ENCODE measurements around the gene GAS2. TPM values are rescaled to one million over a fixed set of nuclear protein-coding genes. Genes with fewer than 3 reads are reported as not detected.

Gene GAS2
- polyA plus RNA-seq, 6 donors from 2014 or later, result 3.2 to 5.3 (median 3.5) TPM; not detected in 1

DNA sequence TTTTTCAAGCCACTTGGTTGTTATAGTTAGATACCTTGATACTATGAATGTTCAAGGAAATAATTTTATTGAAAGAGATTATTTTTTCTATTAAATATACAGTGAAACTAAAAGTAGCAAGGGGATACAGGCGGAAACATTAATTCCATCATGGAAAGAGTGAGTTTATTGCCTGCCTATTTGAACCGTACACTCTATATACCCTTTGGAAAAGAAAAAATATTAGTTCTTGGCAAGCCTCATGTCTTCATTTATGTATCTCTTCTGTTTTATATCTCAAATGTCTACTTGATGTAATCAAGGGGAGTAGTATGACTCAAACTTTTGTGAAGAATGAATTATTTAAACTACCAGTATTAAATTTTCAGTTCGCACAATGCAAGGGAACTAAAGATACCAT lies 54.0 kb downstream of the GAS2 start:
- Mint-ChIP-seq H3K27me3 (peaks cover 0 to 4% (median 0%) of the 10 kb centered on the region in 3 donors), H3K4me3 (no peak overlapping the region), H3K4me1 (no peaks in the 10 kb centered on the region), H3K9me3 (peaks cover 0 to 12% (median 7%) of the 10 kb centered on the region in 7 donors), H3K27ac (no peak overlapping the region), H3K36me3 (no peaks in the 10 kb centered on the region)
- DNase-seq (no peak), ATAC-seq (ENCODE audit: low read depth in 2 of 2) (no peak)

GRCh38 chr11:22723274-22723673 lies 56.9 kb downstream of the GAS2 start:
- H3K9me3 Mint-ChIP-seq, result peaks cover 0 to 1% (median 0%) of the 10 kb centered on the region in 7 donors
- no peak for DNase-seq
- H3K27ac Mint-ChIP-seq, result no peak overlapping the region
- no peak for ATAC-seq (ENCODE audit: low read depth in 2 of 2)
- peaks cover 0 to 4% (median 0%) of the 10 kb centered on the region in 3 donors for H3K27me3 Mint-ChIP-seq
- no peaks in the 10 kb centered on the region for H3K4me1 Mint-ChIP-seq
- H3K4me3 Mint-ChIP-seq, result no peak overlapping the region
- H3K36me3 Mint-ChIP-seq, result no peaks in the 10 kb centered on the region

- no peaks in the 10 kb centered on the region for H3K4me1 Mint-ChIP-seq
- ATAC-seq (ENCODE audit: low read depth in 2 of 2) (no peak), DNase-seq (no peak)
- H3K9me3 Mint-ChIP-seq, result no peaks in the 10 kb centered on the region
- H3K27me3 Mint-ChIP-seq, result no peaks in the 10 kb centered on the region
- H3K27ac Mint-ChIP-seq, result no peak overlapping the region
- no peak overlapping the region for H3K4me3 Mint-ChIP-seq
- no peaks in the 10 kb centered on the region for H3K36me3 Mint-ChIP-seq
These were observed 58.7 kb downstream of the GAS2 start for GRCh38 chr11:22725079-22725478.

- DNase-seq, result no peak
- ATAC-seq (ENCODE audit: low read depth in 2 of 2), result no peak
- H3K27me3 Mint-ChIP-seq, result no peaks in the 10 kb centered on the region
- no peak overlapping the region for H3K4me3 Mint-ChIP-seq
- H3K27ac Mint-ChIP-seq, result no peak overlapping the region
- H3K36me3 Mint-ChIP-seq, result no peaks in the 10 kb centered on the region
- no peaks in the 10 kb centered on the region for H3K9me3 Mint-ChIP-seq
- H3K4me1 Mint-ChIP-seq, result no peaks in the 10 kb centered on the region
These were observed 62.4 kb downstream of the GAS2 start for GRCh38 chr11:22728600-22729389.

DNA sequence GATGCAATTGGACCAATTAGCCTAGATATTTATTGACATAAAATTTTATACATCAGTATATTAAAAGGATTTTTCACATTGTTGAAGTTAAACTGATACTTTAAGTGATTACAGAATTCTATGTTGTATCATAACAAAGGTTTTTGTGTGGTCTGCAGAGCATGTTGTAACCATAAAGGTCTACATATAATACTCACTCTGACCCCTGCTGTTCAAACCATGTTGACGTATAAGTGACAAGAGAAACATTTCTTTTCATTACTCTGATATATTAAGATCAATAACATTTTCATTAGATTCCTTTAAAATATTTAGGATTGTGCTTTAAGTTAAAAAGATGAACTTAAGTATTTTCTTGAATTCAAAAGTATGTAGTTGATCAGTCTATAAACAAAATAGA lies 63.9 kb downstream of the GAS2 start:
- H3K27ac Mint-ChIP-seq, result no peak overlapping the region
- H3K36me3 Mint-ChIP-seq, result no peaks in the 10 kb centered on the region
- ATAC-seq (ENCODE audit: low read depth in 2 of 2), result no peak
- H3K4me1 Mint-ChIP-seq, result no peaks in the 10 kb centered on the region
- peaks cover 0 to 5% (median 0%) of the 10 kb centered on the region in 3 donors for H3K27me3 Mint-ChIP-seq
- H3K4me3 Mint-ChIP-seq, result no peak overlapping the region
- H3K9me3 Mint-ChIP-seq, result no peaks in the 10 kb centered on the region
- peak; percentile 1 for DNase-seq

DNA sequence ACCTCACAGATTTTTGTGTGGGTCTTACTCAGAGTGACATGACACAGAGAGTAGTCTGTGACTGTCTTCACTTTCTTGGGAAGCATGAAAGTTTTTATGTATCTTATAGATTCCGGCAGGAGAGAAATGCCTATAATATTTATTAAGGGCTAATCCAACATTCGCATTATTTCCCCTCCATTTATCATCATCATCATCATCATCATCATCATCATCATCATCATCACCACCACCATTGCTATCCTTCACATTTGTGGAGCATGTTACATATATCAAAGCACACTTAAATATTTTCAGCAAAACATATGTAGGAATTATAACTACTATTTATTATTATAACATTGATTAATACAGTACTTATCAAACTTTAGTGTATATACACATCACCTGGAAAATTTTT lies 66.2 kb downstream of the GAS2 start:
- Mint-ChIP-seq H3K27ac (no peak overlapping the region), H3K27me3 (peaks cover 0 to 5% (median 0%) of the 10 kb centered on the region in 3 donors), H3K4me3 (no peak overlapping the region), H3K36me3 (no peaks in the 10 kb centered on the region), H3K4me1 (no peaks in the 10 kb centered on the region), H3K9me3 (no peaks in the 10 kb centered on the region)
- ATAC-seq (ENCODE audit: low read depth in 2 of 2) (no peak), DNase-seq (no peak)

GRCh38 chr11:22733475-22734248 lies 67.3 kb downstream of the GAS2 start:
- no peak overlapping the region for H3K27ac Mint-ChIP-seq
- no peak overlapping the region for H3K4me3 Mint-ChIP-seq
- no peaks in the 10 kb centered on the region for H3K4me1 Mint-ChIP-seq
- H3K27me3 Mint-ChIP-seq, result peaks cover 0 to 5% (median 0%) of the 10 kb centered on the region in 3 donors
- H3K36me3 Mint-ChIP-seq, result no peaks in the 10 kb centered on the region
- ATAC-seq (ENCODE audit: low read depth in 2 of 2) (no peak), DNase-seq (no peak)
- H3K9me3 Mint-ChIP-seq, result no peaks in the 10 kb centered on the region

- H3K36me3 Mint-ChIP-seq, result no peaks in the 10 kb centered on the region
- H3K9me3 Mint-ChIP-seq, result no peaks in the 10 kb centered on the region
- no peak overlapping the region for H3K27ac Mint-ChIP-seq
- ATAC-seq (ENCODE audit: low read depth in 2 of 2) (no peak), DNase-seq (no peak)
- no peaks in the 10 kb centered on the region for H3K4me1 Mint-ChIP-seq
- no peak overlapping the region for H3K4me3 Mint-ChIP-seq
- peaks cover 0 to 5% (median 0%) of the 10 kb centered on the region in 3 donors for H3K27me3 Mint-ChIP-seq
These were observed 68.4 kb downstream of the GAS2 start for GRCh38 chr11:22734628-22735345.

DNA sequence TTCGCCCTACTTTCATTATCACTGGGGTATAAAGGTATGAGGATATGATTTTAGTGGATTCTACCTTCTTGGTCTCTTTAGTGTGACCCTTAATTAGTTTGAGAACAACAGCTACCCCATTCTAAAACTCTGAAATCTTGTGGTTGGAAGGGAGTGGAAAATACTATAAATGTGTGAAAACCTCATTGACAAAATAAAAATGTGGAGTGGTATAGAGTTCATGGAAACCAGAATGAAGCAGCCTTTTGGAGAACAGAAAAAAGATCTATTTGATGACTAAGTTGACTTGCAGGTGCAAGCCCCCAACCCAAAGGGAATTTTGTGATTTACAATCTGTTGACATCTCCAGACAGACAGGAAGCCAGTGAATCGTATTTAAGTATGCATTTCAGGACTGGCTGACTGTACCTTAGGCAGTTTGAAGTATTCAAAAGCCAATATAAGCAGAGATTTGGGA lies 75.8 kb downstream of the GAS2 start:
- ATAC-seq (ENCODE audit: low read depth in 2 of 2), result no peak
- H3K27me3 Mint-ChIP-seq, result peaks cover 0 to 19% (median 0%) of the 10 kb centered on the region in 3 donors

DNA sequence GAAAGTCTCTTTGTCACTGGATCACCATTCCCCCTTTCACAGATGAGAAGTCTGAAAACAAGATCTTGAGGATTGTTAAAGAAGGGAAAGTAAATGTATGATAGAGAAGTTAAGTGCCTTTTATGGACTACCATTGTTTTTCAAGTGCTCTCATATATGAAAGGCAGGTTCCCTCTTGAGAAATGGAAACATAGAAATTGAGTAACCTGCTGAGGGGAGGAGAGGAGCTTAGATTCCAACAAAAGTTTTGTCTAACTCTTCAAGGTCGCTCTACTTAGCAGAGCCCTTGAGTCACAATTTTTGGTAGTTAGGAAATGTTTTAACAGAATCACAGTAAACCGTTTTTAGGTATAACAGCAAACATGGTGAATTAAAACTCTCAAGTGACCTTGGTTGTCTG lies 83.1 kb downstream of the GAS2 start:
- DNase-seq (no peak), ATAC-seq (ENCODE audit: low read depth in 2 of 2) (no peak)

More for the DNA sequence above, 75.8 kb downstream of the GAS2 start:
- Mint-ChIP-seq H3K36me3 (no peaks in the 10 kb centered on the region), H3K9me3 (peaks cover 0 to 5% (median 0%) of the 10 kb centered on the region in 7 donors), H3K4me1 (no peaks in the 10 kb centered on the region), H3K4me3 (no peak overlapping the region), H3K27ac (no peak overlapping the region)
- DNase-seq, result no peak

DNA sequence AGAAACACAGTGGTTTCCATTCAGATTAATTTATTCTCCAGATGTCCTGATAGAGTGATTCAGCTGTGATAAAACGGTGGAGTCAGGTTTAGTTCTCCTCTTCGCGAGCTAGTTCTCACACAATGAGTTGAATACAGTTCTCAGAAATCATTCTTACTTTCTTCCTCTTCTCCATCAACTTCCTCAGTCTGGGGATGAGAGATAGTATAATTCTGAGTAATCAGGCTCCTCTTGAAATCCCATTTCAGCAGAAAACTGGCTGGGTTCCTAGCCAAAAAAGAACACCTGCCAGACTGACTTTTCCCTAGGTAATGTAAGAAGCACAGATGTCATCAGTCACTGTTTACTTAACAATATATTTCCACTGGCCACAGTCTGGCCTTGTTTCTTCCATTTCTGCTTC lies 86.5 kb downstream of the GAS2 start:
- Mint-ChIP-seq H3K27ac (no peak overlapping the region), H3K27me3 (no peaks in the 10 kb centered on the region), H3K9me3 (no peaks in the 10 kb centered on the region), H3K36me3 (no peaks in the 10 kb centered on the region), H3K4me3 (no peak overlapping the region), H3K4me1 (no peaks in the 10 kb centered on the region)
- no peak for DNase-seq
- no peak for ATAC-seq (ENCODE audit: low read depth in 2 of 2)

More for the DNA sequence above, 83.1 kb downstream of the GAS2 start:
- H3K4me3 Mint-ChIP-seq, result no peak overlapping the region
- no peaks in the 10 kb centered on the region for H3K4me1 Mint-ChIP-seq
- peaks cover 0 to 2% (median 0%) of the 10 kb centered on the region in 7 donors for H3K9me3 Mint-ChIP-seq
- H3K27ac Mint-ChIP-seq, result no peak overlapping the region
- H3K27me3 Mint-ChIP-seq, result peaks cover 0 to 8% (median 0%) of the 10 kb centered on the region in 3 donors
- no peaks in the 10 kb centered on the region for H3K36me3 Mint-ChIP-seq

GRCh38 chr11:22753416-22753815 lies 87.0 kb downstream of the GAS2 start:
- Mint-ChIP-seq H3K9me3 (no peaks in the 10 kb centered on the region), H3K27me3 (no peaks in the 10 kb centered on the region), H3K4me3 (no peak overlapping the region), H3K4me1 (no peaks in the 10 kb centered on the region), H3K36me3 (no peaks in the 10 kb centered on the region), H3K27ac (no peak overlapping the region)
- no peak for ATAC-seq (ENCODE audit: low read depth in 2 of 2)
- no peak for DNase-seq

GRCh38 chr11:22761066-22761465 lies 94.7 kb downstream of the GAS2 start:
- DNase-seq (no peak), ATAC-seq (ENCODE audit: low read depth in 2 of 2) (no peak)
- Mint-ChIP-seq H3K4me3 (no peak overlapping the region), H3K36me3 (no peaks in the 10 kb centered on the region), H3K27ac (no peak overlapping the region), H3K27me3 (no peaks in the 10 kb centered on the region), H3K4me1 (no peaks in the 10 kb centered on the region), H3K9me3 (no peaks in the 10 kb centered on the region)
